SK-MEL-5 (cell line): ENCODE measurements around the gene C19orf53. TPM values are rescaled to one million over a fixed set of nuclear protein-coding genes. Genes with fewer than 3 reads are reported as not detected.
A peak's percentile ranks its signal among the peaks of the same experiment; 100 is the strongest.
"Not testable (repeated sequence)": the region's sequence is repeated elsewhere in the genome, so short reads cannot be mapped to it uniquely, and the experiment has no call there.

ENCODE experiments used
- DNase-seq: peaks from one replicate; pipeline ENCODE4 v3.0.0-alpha.2; 2016; ENCODE audit warnings: low read depth, low spot score
- in situ Hi-C: cut with HindIII; loops from 2 replicates; pipeline ENCODE4 v1.10.0; 2016; ENCODE audit warnings: low sequenced_read_pairs, high pct_unique_total_duplicates, low pct_unique_long_range_greater_than_20kb
- polyA plus RNA-seq, 2 experiments: library from polyadenylated mRNA; depleted of rRNA; stranded (reverse); fragments of >200 nt; gene quantifications; 2 replicates each; pipeline ENCODE4 v1.2.3, GENCODE V29; 2015
- total RNA-seq: library from RNA; depleted of rRNA; stranded (reverse); fragments of >200 nt; shearing (Covaris generic); gene quantifications from 2 replicates; pipeline ENCODE4 v1.2.3, GENCODE V29; 2014; rRNA removed

Gene C19orf53
- 175 and 179 TPM in 2 replicates for total RNA-seq
- 102 and 165 TPM in 2 replicates for polyA plus RNA-seq (2015; cell fraction: cytosol; rRNA removed)
- polyA plus RNA-seq (2015; cell fraction: nucleus; rRNA removed) = 14.4 and 28.1 TPM in 2 replicates

GRCh38 chr19:13774217-13775191 lies at the start of gene C19orf53:
Gene C19orf53 (plus strand): TSS chr19:13774456. CDS start chr19:13774478, 22 bp downstream.
- DNase-seq = peak; percentile 92
- in situ Hi-C loops = no loop called here

- in situ Hi-C loops = no loop called here
- no peak for DNase-seq
These were observed 47.9 kb upstream of the C19orf53 start for GRCh38 chr19:13726323-13726722.

GRCh38 chr19:13727798-13728197 lies 46.5 kb upstream of the C19orf53 start:
- in situ Hi-C loops = no loop called here
- no peak for DNase-seq

GRCh38 chr19:13729859-13730258 lies 44.4 kb upstream of the C19orf53 start:
- in situ Hi-C loops = no loop called here

GRCh38 chr19:13731147-13731964 lies 42.9 kb upstream of the C19orf53 start:
- in situ Hi-C loops = no loop called here
- DNase-seq = peak; percentile 98

More at GRCh38 chr19:13729859-13730258, 44.4 kb upstream of the C19orf53 start:
- DNase-seq = no peak

GRCh38 chr19:13732337-13732736 lies 41.9 kb upstream of the C19orf53 start:
- in situ Hi-C loops = no loop called here

GRCh38 chr19:13734751-13735150 lies 39.5 kb upstream of the C19orf53 start:
- in situ Hi-C loops = no loop called here
- no peak for DNase-seq

More at GRCh38 chr19:13732337-13732736, 41.9 kb upstream of the C19orf53 start:
- DNase-seq = no peak

- in situ Hi-C loops = no loop called here
- no peak for DNase-seq
These were observed 36.2 kb upstream of the C19orf53 start for GRCh38 chr19:13738073-13738472.

GRCh38 chr19:13741893-13742292 lies 32.4 kb upstream of the C19orf53 start:
- in situ Hi-C loops = no loop called here

GRCh38 chr19:13742756-13743155 lies 31.5 kb upstream of the C19orf53 start:
- no peak for DNase-seq
- in situ Hi-C loops = no loop called here

More at GRCh38 chr19:13741893-13742292, 32.4 kb upstream of the C19orf53 start:
- no peak for DNase-seq

- no peak for DNase-seq
These were observed 30.1 kb upstream of the C19orf53 start for GRCh38 chr19:13744174-13744573.

GRCh38 chr19:13747098-13747453 lies 27.2 kb upstream of the C19orf53 start:
- no peak for DNase-seq
- in situ Hi-C loops = no loop called here

More at GRCh38 chr19:13744174-13744573, 30.1 kb upstream of the C19orf53 start:
- in situ Hi-C loops = no loop called here

- in situ Hi-C loops = no loop called here
- DNase-seq = peak; percentile 5
These were observed 26.0 kb upstream of the C19orf53 start for GRCh38 chr19:13748169-13748828.

GRCh38 chr19:13751436-13751835 lies 22.8 kb upstream of the C19orf53 start:
- in situ Hi-C loops = no loop called here

GRCh38 chr19:13753622-13754021 lies 20.6 kb upstream of the C19orf53 start:
- DNase-seq = peak; percentile 14
- in situ Hi-C loops = not testable (repeated sequence)

More at GRCh38 chr19:13751436-13751835, 22.8 kb upstream of the C19orf53 start:
- DNase-seq = no peak

GRCh38 chr19:13756210-13756609 lies 18.0 kb upstream of the C19orf53 start:
- no peak for DNase-seq
- in situ Hi-C loops = no loop called here
